GM23248 (cell line): ENCODE data around the gene CCDC70. TPM values are rescaled to one million over a fixed set of nuclear protein-coding genes. Genes with fewer than 3 reads are reported as not detected.

Experiments
- DNase-seq: peaks from one replicate; pipeline ENCODE4 v3.0.0-alpha.2; 2015
- H2AFZ ChIP-seq: fragments of 200-600 bp; sonication (generic); 2 replicates; pipeline ENCODE4 v1.6.1; 2016; ENCODE audit warnings: antibody characterized with exemption
- H3F3A ChIP-seq: fragments of 200-600 bp; sonication (generic); 2 replicates; pipeline ENCODE4 v1.6.1; 2016; ENCODE audit warnings: mild to moderate bottlenecking, antibody characterized with exemption, mixed run types; ENCODE audit not compliant: insufficient read depth
- H3K27ac ChIP-seq: fragments of 200-600 bp; sonication (generic); 2 replicates; pipeline ENCODE4 v1.5.1; 2016; ENCODE audit warnings: mild to moderate bottlenecking
- H3K27me3 ChIP-seq: fragments of 200-600 bp; sonication (generic); replicated peaks from 2 replicates; pipeline ENCODE4 v1.6.1; 2016; ENCODE audit warnings: mild to moderate bottlenecking; ENCODE audit not compliant: insufficient read depth
- H3K36me3 ChIP-seq: fragments of 200-600 bp; sonication (generic); 2 replicates; pipeline ENCODE4 v1.6.1; 2016; ENCODE audit warnings: low read depth, mild to moderate bottlenecking
- H3K4me1 ChIP-seq: fragments of 200-600 bp; sonication (generic); 2 replicates; pipeline ENCODE4 v1.6.1; 2016; ENCODE audit warnings: mild to moderate bottlenecking; ENCODE audit not compliant: insufficient read depth
- H3K4me2 ChIP-seq: fragments of 200-600 bp; sonication (generic); one replicate; pipeline ENCODE4 v1.6.1; 2016; ENCODE audit warnings: mild to moderate bottlenecking; ENCODE audit not compliant: unreplicated experiment
- H3K4me3 ChIP-seq: fragments of 200-600 bp; sonication (generic); 2 replicates; pipeline ENCODE4 v1.5.1; 2016; ENCODE audit warnings: mild to moderate bottlenecking
- H3K79me2 ChIP-seq: fragments of 200-600 bp; sonication (generic); 2 replicates; pipeline ENCODE4 v1.6.1; 2016; ENCODE audit warnings: mild to moderate bottlenecking; ENCODE audit not compliant: insufficient read depth
- H3K9ac ChIP-seq: fragments of 200-600 bp; sonication (generic); 2 replicates; pipeline ENCODE4 v1.6.1; 2016; ENCODE audit warnings: mild to moderate bottlenecking
- H3K9me2 ChIP-seq: fragments of 200-600 bp; sonication (generic); 2 replicates; pipeline ENCODE4 v1.6.1; 2016; ENCODE audit warnings: mixed run types, mild to moderate bottlenecking, moderate library complexity; ENCODE audit not compliant: insufficient read depth
- H3K9me3 ChIP-seq: fragments of 200-600 bp; sonication (generic); one replicate; pipeline ENCODE4 v1.6.1; 2017; ENCODE audit warnings: low read depth
- H4K20me1 ChIP-seq: fragments of 200-600 bp; sonication (generic); 2 replicates; pipeline ENCODE4 v1.6.0; 2016; ENCODE audit not compliant: insufficient read depth
- EZH2 ChIP-seq: fragments of 200-600 bp; sonication (generic); IDR thresholded peaks from 2 replicates; pipeline ENCODE4 v1.6.1; 2018; ENCODE audit warnings: antibody characterized with exemption, mild to moderate bottlenecking; ENCODE audit not compliant: insufficient read depth, poor library complexity, severe bottlenecking
- EZH2phosphoT487 ChIP-seq: fragments of 200-600 bp; sonication (generic); IDR thresholded peaks from 2 replicates; pipeline ENCODE4 v1.6.1; 2018; ENCODE audit warnings: antibody characterized with exemption, moderate library complexity, mild to moderate bottlenecking, low read depth; ENCODE audit not compliant: insufficient read depth
- WGBS, 2 experiments: methylation state at CpG; one replicate each; pipeline ENCODE4 v1.1.6; 2015 to 2017; ENCODE audit warnings: low lambda C conversion rate in 2 of 2, low coverage in 1 of 2; ENCODE audit errors: missing lambda C conversion rate in 2 of 2; 5-methylcytosine and 5-hydroxymethylcytosine counted together
- in situ Hi-C: fragments of 300-500 bp; cut with MboI; formaldehyde crosslinking; loops from 2 replicates; pipeline ENCODE4 v1.15.0; 2020
- polyA plus RNA-seq: library from polyadenylated mRNA; unstranded; fragments of >200 nt; fragmentation: Nextera tagmentation; extraction: Ambion mirVana; gene quantifications from 2 replicates; pipeline ENCODE4 v1.2.1, GENCODE V29; 2016
- total RNA-seq: library from RNA; depleted of rRNA; stranded (reverse); fragments of >200 nt; shearing (Covaris generic); gene quantifications from 2 replicates; pipeline ENCODE4 v1.2.3, GENCODE V29; 2014

Gene CCDC70
- total and polyA plus RNA-seq, 2 experiments from 2014 or later, result not detected

DNA sequence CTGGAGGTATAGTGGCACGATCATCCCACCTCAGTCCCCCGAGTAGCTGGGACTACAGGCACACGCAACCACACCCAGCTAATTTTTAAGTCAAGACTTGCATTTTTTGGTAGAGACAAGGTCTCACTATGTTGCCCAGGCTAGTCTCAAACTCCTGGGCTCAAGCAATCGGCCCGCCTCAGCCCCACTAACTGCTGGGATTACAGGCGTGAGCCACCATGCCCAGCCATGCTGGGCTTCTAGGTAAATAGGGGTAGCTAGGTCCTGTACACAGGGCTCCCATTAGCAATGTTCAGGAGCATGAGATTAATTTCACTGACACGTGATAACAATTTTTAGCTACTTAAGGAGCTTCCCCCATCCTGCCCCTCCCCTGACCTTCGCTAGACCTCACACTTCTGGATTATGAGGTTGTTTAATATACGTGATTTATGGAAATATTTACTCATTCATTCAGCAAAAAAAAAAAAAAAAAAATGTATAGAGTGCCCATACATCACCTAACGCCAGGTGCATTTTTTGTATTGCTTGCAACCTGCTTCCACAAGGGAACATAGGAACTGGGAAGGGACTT lies 36.0 kb upstream of the CCDC70 start:
- Histone ChIP-seq H3K9me2 (no peaks in the 10 kb centered on the region), H3K4me3 (no peak overlapping the region), H3K79me2 (no peaks in the 10 kb centered on the region), H3K4me2 (no peak overlapping the region), H3K27me3 (peaks cover 29% of the 10 kb centered on the region), H3K9ac (no peak overlapping the region), H3K27ac (no peak overlapping the region), H4K20me1 (no peaks in the 10 kb centered on the region), H3K36me3 (no peaks in the 10 kb centered on the region), H3K9me3 (no peaks in the 10 kb centered on the region), H3F3A (peaks cover 7% of the 10 kb centered on the region; the same call in 1 of the 2 replicates), H3K4me1 (peaks cover 10% of the 10 kb centered on the region), H2AFZ (no peak overlapping the region)
- no peak for DNase-seq
- WGBS, 2 experiments, result 72 to 80% methylated on average over 10 of the region's 10 CpGs
- in situ Hi-C loops, result loop anchor here (10.0 kb wide), 1 partner anchor 309 kb away; no protein-coding TSS in a partner anchor
- TF ChIP-seq EZH2 (no peak), EZH2phosphoT487 (no peak)

DNA sequence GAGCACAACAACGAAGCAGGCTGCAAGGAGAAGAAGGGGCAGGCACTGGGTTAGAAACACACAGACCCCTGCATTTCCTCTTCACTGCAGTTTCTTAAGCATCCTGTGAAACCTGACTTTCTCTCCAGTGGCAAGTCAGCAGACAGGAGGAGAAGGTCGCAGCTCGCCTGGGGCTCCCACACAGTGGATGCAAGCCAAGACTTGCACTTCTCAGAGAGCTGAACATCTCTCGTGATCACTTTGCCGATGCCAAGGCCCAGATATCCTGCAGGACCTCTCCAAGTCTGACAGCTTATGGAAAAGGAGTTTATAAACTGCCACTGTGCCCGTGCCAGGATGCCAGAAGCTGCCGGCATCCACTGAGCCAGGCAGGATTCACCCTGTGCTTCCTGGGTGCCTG lies 35.2 kb upstream of the CCDC70 start:
- H2AFZ ChIP-seq, result no peak overlapping the region
- H3F3A ChIP-seq, result peaks cover 7% of the 10 kb centered on the region; the same call in 1 of the 2 replicates
- no peaks in the 10 kb centered on the region for H3K36me3 ChIP-seq
- peaks cover 10% of the 10 kb centered on the region for H3K4me1 ChIP-seq
- no peak overlapping the region for H3K4me3 ChIP-seq
- H3K9me3 ChIP-seq, result no peaks in the 10 kb centered on the region
- in situ Hi-C loops, result loop anchor here (10.0 kb wide), 1 partner anchor 308 kb away; no protein-coding TSS in a partner anchor
- H3K9ac ChIP-seq, result no peak overlapping the region
- no peak overlapping the region for H3K27ac ChIP-seq
- H3K9me2 ChIP-seq, result no peaks in the 10 kb centered on the region
- no peaks in the 10 kb centered on the region for H4K20me1 ChIP-seq
- WGBS, 2 experiments, result 19 to 25% methylated on average over 7 of the region's 7 CpGs
- peak; percentile 17 for DNase-seq
- no peaks in the 10 kb centered on the region for H3K79me2 ChIP-seq
- no peak overlapping the region for H3K4me2 ChIP-seq
- peaks cover 24% of the 10 kb centered on the region for H3K27me3 ChIP-seq
- TF ChIP-seq EZH2phosphoT487, result no peak
- TF ChIP-seq EZH2, result no peak

DNA sequence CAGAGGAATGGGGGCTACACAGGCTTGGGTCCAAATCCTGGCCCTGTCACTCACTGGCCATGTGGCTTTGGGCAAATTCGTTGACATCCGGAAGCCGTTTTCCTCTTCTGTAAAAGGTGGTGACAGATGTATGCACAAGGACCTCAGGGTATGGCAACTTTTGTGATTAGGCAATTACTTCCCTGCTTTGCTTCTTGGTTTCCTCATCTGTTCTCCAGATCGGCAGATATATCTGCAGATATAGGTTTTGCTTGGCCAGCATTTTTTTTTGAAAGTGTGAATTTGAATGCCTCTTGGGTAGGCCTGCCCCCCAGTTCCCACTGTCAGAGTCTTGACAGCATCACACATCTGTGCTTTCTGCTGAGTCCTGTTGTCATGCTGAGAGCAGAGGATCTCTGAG lies 34.5 kb upstream of the CCDC70 start:
- H3K27ac ChIP-seq, result no peak overlapping the region
- TF ChIP-seq EZH2 (no peak), EZH2phosphoT487 (no peak)
- no peak overlapping the region for H3K4me2 ChIP-seq
- WGBS, 2 experiments, result 93 to 97% methylated on average over 4 of the region's 4 CpGs
- H3K9me3 ChIP-seq, result no peaks in the 10 kb centered on the region
- H3K79me2 ChIP-seq, result no peaks in the 10 kb centered on the region
- H4K20me1 ChIP-seq, result no peaks in the 10 kb centered on the region
- peaks cover 7% of the 10 kb centered on the region; the same call in 1 of the 2 replicates for H3F3A ChIP-seq
- H3K9ac ChIP-seq, result no peak overlapping the region
- H2AFZ ChIP-seq, result no peak overlapping the region
- H3K36me3 ChIP-seq, result no peaks in the 10 kb centered on the region
- peaks cover 10% of the 10 kb centered on the region for H3K4me1 ChIP-seq
- H3K9me2 ChIP-seq, result no peaks in the 10 kb centered on the region
- H3K27me3 ChIP-seq, result peaks cover 28% of the 10 kb centered on the region
- H3K4me3 ChIP-seq, result no peak overlapping the region
- in situ Hi-C loops, result loop anchor here (10.0 kb wide), 1 partner anchor 308 kb away; no protein-coding TSS in a partner anchor
- DNase-seq, result no peak

DNA sequence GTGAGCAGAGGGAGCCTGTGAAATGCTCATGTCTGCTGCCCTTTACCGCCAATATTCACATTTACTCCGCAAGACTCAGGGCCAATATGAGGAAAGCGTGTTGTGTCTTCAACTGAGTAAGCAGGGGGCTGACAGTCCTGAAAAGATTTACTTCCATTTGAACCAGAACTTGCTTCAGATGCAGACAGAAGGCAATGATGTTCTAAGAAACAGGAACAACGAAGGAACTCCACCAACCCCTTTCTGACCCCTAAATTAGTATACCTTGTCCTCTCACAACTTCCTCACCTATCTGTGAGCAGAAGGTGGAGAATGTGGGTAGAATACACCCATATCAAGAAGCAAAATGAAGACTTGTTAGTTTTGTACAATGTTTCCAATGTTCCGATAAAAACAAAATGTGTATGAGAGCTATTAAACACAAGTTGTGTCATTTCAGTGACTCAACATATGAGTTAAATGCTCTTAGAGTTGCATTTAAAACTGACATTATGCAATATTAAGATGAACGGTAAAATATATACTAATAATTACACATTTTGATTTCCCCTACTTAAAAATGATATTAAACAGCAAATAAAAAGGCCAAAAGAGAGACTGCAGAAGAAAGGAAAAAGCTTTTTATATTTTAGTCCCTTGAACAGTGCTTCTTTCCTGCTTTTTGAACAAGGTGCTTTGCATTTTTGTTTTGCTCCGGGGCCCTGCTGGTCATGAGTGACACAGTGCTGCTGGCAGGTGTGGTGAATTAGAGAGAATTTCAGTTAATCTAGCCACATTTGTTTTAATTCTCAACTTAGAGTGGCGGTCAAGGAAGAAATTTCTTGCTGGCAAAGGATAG lies 32.8 kb upstream of the CCDC70 start:
- peaks cover 39% of the 10 kb centered on the region for H3K27me3 ChIP-seq
- no peak overlapping the region for H3K4me3 ChIP-seq
- in situ Hi-C loops, result loop anchor here (10.0 kb wide), 1 partner anchor 306 kb away; no protein-coding TSS in a partner anchor
- H3F3A ChIP-seq, result peaks cover 7% of the 10 kb centered on the region; the same call in 1 of the 2 replicates
- H3K79me2 ChIP-seq, result no peaks in the 10 kb centered on the region
- no peak overlapping the region for H3K27ac ChIP-seq
- H4K20me1 ChIP-seq, result no peaks in the 10 kb centered on the region
- H3K4me1 ChIP-seq, result peaks cover 10% of the 10 kb centered on the region
- H3K36me3 ChIP-seq, result no peaks in the 10 kb centered on the region
- no peaks in the 10 kb centered on the region for H3K9me3 ChIP-seq
- H3K9ac ChIP-seq, result no peak overlapping the region
- H3K4me2 ChIP-seq, result no peak overlapping the region
- no peak overlapping the region for H2AFZ ChIP-seq
- H3K9me2 ChIP-seq, result no peaks in the 10 kb centered on the region
- TF ChIP-seq EZH2phosphoT487, result no peak
- TF ChIP-seq EZH2, result no peak
- WGBS, 2 experiments, result 80% methylated on average over 8 of the region's 8 CpGs
- no peak for DNase-seq
